Osteoblast (primary cell): Measurements from ENCODE around the gene TBX19. TPM values are rescaled to one million over a fixed set of nuclear protein-coding genes. Genes with fewer than 3 reads are reported as not detected.

Source experiments
- DNase-seq: peaks from one replicate; pipeline ENCODE4 v3.0.0; 2011; ENCODE audit warnings: low spot score, mixed read lengths; ENCODE audit not compliant: insufficient read length; ENCODE audit errors: missing footprints
- H2AFZ ChIP-seq: 2 replicates; pipeline ENCODE4 v1.6.0; 2011; ENCODE audit warnings: mild to moderate bottlenecking, low read length
- H3K27ac ChIP-seq: 2 replicates; pipeline ENCODE4 v1.5.1; 2011; ENCODE audit warnings: mild to moderate bottlenecking, low read depth, low read length, moderate library complexity
- H3K27me3 ChIP-seq: 2 replicates; pipeline ENCODE4 v1.6.0; 2012; ENCODE audit warnings: mild to moderate bottlenecking, control low read depth, inconsistent platforms, low read length, moderate library complexity; ENCODE audit not compliant: insufficient read depth
- H3K36me3 ChIP-seq: 2 replicates; pipeline ENCODE4 v1.5.1; 2011; ENCODE audit warnings: mild to moderate bottlenecking, low read length, control low read depth, moderate library complexity; ENCODE audit not compliant: insufficient read depth
- H3K4me1 ChIP-seq: 2 replicates; pipeline ENCODE4 v1.5.1; 2011; ENCODE audit warnings: mild to moderate bottlenecking, low read length, control low read depth, moderate library complexity; ENCODE audit not compliant: insufficient read depth
- H3K4me2 ChIP-seq: 2 replicates; pipeline ENCODE4 v1.6.0; 2011; ENCODE audit warnings: mild to moderate bottlenecking, low read length; ENCODE audit not compliant: insufficient read depth
- H3K4me3 ChIP-seq: fragments of 200-600 bp; sonication (generic); 3 replicates; pipeline ENCODE4 v1.5.1; 2012; ENCODE audit warnings: mild to moderate bottlenecking, low read length, inconsistent platforms; ENCODE audit not compliant: insufficient read depth
- H3K79me2 ChIP-seq: 2 replicates; pipeline ENCODE4 v1.6.0; 2012; ENCODE audit warnings: mild to moderate bottlenecking, low read length, control low read depth, inconsistent platforms; ENCODE audit not compliant: insufficient read depth
- H3K9me3 ChIP-seq: 2 replicates; pipeline ENCODE4 v1.5.1; 2011; ENCODE audit warnings: low read depth, low read length, control low read depth
- H4K20me1 ChIP-seq: 2 replicates; pipeline ENCODE4 v1.6.0; 2012; ENCODE audit warnings: mild to moderate bottlenecking, low read length, control low read depth; ENCODE audit not compliant: insufficient read depth
- CTCF ChIP-seq: IDR thresholded peaks from 2 replicates; pipeline ENCODE4 v1.5.1; 2011; ENCODE audit warnings: mild to moderate bottlenecking, low read depth, low read length, moderate library complexity; ENCODE audit errors: extremely low read depth
- total RNA-seq: library from RNA; depleted of rRNA; stranded (reverse); fragments of >200 nt; gene quantifications from 2 replicates; pipeline ENCODE4 v1.2.3, GENCODE V29; 2012

The TBX19 gene
- total RNA-seq, 1 donor: 1.1 TPM

- H3K4me2 ChIP-seq: no peak overlapping the region
- H2AFZ ChIP-seq: no peak overlapping the region
- no peaks in the 10 kb centered on the region for H3K9me3 ChIP-seq
- DNase-seq: no peak
- H3K27me3 ChIP-seq: no peaks in the 10 kb centered on the region
- no peak overlapping the region for H3K27ac ChIP-seq
- no peak overlapping the region for H3K4me3 ChIP-seq
- TF ChIP-seq CTCF: no peak
- H3K36me3 ChIP-seq: no peaks in the 10 kb centered on the region
- peaks cover 7% of the 10 kb centered on the region for H3K4me1 ChIP-seq
- peaks cover 3% of the 10 kb centered on the region for H4K20me1 ChIP-seq
- H3K79me2 ChIP-seq: no peaks in the 10 kb centered on the region
Observed at GRCh38 chr1:168285971-168286927, 5.6 kb downstream of the TBX19 start.

- no peaks in the 10 kb centered on the region for H3K79me2 ChIP-seq
- no peak overlapping the region for H3K4me2 ChIP-seq
- TF ChIP-seq CTCF: no peak
- no peak for DNase-seq
- no peak overlapping the region for H3K27ac ChIP-seq
- H4K20me1 ChIP-seq: peaks cover 3% of the 10 kb centered on the region
- no peaks in the 10 kb centered on the region for H3K36me3 ChIP-seq
- no peaks in the 10 kb centered on the region for H3K9me3 ChIP-seq
- no peak overlapping the region for H2AFZ ChIP-seq
- H3K4me1 ChIP-seq: peaks cover 7% of the 10 kb centered on the region
- H3K4me3 ChIP-seq: no peak overlapping the region
- H3K27me3 ChIP-seq: no peaks in the 10 kb centered on the region
Observed at GRCh38 chr1:168287237-168287664, 6.6 kb downstream of the TBX19 start.

GRCh38 chr1:168288311-168289052, 7.8 kb downstream of the TBX19 start:
- DNase-seq: peak; percentile 73
- Histone ChIP-seq H4K20me1 (peaks cover 3% of the 10 kb centered on the region), H3K79me2 (no peaks in the 10 kb centered on the region), H3K9me3 (no peaks in the 10 kb centered on the region), H3K27ac (no peak overlapping the region), H3K4me2 (no peak overlapping the region), H3K4me1 (peaks cover 7% of the 10 kb centered on the region), H3K36me3 (no peaks in the 10 kb centered on the region), H3K27me3 (no peaks in the 10 kb centered on the region), H3K4me3 (no peak overlapping the region), H2AFZ (no peak overlapping the region)
- TF ChIP-seq CTCF: no peak
